ENCODE results near the gene ELL. TPM values are rescaled to one million over a fixed set of nuclear protein-coding genes. Genes with fewer than 3 reads are reported as not detected.
A peak's percentile ranks its signal among the peaks of the same experiment; 100 is the strongest.

The ELL gene
- total RNA-seq, 4 donors from 2014 or later: 9.1 to 35.1 (median 20.1) TPM

DNA sequence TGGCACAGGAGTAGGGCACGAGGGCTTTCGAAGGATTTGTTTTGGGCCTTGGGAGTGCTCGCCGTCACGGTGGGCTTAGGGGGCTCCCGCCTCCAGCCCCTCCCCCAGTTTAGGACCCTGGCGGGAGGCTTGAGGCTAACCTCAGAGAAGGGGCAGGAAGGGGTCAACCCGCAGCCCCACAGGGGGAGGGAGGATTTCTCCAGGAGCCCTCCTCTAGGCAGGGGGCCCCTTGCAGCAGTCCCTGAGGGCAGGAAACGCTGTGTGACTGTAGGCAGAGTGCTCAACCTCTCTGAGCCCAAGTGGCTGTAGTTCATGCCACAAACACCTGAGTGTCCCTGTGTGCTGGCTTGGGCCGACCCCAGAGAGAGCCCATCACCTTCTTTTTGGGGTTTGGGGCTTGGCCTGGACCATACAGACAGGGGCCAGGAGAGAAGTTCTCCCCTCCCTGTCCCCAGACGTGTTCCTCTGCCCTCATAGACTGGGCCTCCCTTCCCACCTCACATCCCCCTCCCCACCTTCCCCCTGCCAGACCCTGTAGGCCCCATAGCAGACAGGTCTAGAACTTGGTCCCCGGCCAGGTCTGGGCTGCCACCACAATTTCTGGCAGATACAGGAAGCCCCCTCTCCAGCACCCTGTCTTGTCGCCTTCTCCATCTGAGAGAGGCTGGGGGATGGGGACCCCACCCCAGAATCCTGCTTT lies 92.0 kb downstream of the ELL start:
- Histone ChIP-seq H3K4me3 (peak overlapping the region; percentile 56 to 66 (median 61)), H3K9me3 (no peaks in the 10 kb centered on the region), H3K36me3 (peaks cover 0 to 18% (median 14%) of the 10 kb centered on the region in 4 donors), H3K4me1 (peaks cover 56 to 96% (median 79%) of the 10 kb centered on the region in 4 donors), H3K27ac (replicated peaks in 1 of 4) (peak overlapping the region; percentile 75 to 86 (median 82)), H3K27me3 (no peaks in the 10 kb centered on the region)
- DNase-seq (ENCODE audit: extremely low spot score): no peak
- WGBS: 41% methylated on average over 8 of the region's 13 CpGs
- TF ChIP-seq, protein P1, sequence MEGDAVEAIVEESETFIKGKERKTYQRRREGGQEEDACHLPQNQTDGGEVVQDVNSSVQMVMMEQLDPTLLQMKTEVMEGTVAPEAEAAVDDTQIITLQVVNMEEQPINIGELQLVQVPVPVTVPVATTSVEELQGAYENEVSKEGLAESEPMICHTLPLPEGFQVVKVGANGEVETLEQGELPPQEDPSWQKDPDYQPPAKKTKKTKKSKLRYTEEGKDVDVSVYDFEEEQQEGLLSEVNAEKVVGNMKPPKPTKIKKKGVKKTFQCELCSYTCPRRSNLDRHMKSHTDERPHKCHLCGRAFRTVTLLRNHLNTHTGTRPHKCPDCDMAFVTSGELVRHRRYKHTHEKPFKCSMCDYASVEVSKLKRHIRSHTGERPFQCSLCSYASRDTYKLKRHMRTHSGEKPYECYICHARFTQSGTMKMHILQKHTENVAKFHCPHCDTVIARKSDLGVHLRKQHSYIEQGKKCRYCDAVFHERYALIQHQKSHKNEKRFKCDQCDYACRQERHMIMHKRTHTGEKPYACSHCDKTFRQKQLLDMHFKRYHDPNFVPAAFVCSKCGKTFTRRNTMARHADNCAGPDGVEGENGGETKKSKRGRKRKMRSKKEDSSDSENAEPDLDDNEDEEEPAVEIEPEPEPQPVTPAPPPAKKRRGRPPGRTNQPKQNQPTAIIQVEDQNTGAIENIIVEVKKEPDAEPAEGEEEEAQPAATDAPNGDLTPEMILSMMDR (IDR thresholded peaks at IDR 0.05): no peak
- no peak for TF ChIP-seq POLR2AphosphoS5 (IDR thresholded peaks at IDR 0.05)
- TF ChIP-seq EP300 (IDR thresholded peaks at IDR 0.05): no peak
- no peak for TF ChIP-seq POLR2A (IDR thresholded peaks at IDR 0.05; ENCODE audit: low read depth)
- intact Hi-C loops (cut with DNase I): no loop called here

DNA sequence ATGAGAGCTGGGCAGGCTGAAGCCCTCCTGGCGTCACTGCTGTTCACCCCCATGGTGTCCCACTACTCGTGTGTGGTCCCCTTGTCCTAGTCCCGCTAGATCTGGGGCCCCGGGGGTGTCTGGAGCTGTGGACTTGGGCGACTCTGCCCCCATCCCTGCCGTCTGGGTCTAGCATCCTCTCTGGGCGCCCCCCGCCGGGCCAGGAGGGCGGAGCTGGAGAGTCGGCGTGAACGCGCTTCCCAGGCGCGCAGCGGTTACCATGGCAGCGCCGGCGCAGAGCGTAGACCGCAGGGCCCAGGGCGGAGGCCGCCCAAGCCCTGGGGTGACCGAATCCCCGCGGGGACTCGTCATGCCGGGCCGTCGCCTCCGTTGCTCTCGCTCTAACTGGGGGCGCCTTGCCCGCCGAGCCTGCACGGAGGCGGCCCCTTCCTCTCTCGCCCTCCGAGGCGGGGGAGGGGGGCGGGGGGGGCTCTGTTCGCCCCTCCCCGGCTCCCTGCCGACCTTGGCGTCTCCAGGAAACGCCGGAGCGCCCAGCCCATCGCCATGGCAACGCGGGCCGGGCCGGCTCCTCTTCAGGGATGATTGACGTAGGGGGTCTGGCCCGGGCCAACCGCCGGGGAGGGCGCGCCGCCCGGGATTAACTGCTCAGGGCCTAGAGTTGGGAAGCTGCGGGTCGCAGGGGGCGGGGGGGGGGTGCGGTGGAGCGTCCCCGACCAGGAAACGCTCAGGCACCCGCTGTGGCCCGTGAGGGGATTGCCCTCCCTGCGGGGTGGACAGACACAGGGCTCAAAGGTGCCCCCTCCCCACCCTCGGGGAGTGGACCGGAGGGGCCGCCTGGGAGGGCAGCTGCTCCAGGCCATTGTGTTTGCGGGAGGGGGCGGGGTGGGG lies 92.8 kb downstream of the ELL start:
- Histone ChIP-seq H3K27ac (replicated peaks in 1 of 4) (peak overlapping the region; percentile 75 to 86 (median 82)), H3K27me3 (no peaks in the 10 kb centered on the region), H3K4me3 (peak overlapping the region; percentile 56 to 66 (median 61)), H3K9me3 (no peaks in the 10 kb centered on the region), H3K4me1 (peaks cover 60 to 96% (median 81%) of the 10 kb centered on the region in 4 donors), H3K36me3 (peaks cover 0 to 16% (median 13%) of the 10 kb centered on the region in 4 donors)
- WGBS: 3% methylated on average over 8 of the region's 77 CpGs
- DNase-seq (ENCODE audit: extremely low spot score): no peak
- intact Hi-C loops (cut with DNase I): no loop called here
- TF ChIP-seq, protein P1 (IDR thresholded peaks at IDR 0.05): no peak
- peak in 1 of 2 donors; percentile 44 for TF ChIP-seq POLR2AphosphoS5 (IDR thresholded peaks at IDR 0.05)

DNA sequence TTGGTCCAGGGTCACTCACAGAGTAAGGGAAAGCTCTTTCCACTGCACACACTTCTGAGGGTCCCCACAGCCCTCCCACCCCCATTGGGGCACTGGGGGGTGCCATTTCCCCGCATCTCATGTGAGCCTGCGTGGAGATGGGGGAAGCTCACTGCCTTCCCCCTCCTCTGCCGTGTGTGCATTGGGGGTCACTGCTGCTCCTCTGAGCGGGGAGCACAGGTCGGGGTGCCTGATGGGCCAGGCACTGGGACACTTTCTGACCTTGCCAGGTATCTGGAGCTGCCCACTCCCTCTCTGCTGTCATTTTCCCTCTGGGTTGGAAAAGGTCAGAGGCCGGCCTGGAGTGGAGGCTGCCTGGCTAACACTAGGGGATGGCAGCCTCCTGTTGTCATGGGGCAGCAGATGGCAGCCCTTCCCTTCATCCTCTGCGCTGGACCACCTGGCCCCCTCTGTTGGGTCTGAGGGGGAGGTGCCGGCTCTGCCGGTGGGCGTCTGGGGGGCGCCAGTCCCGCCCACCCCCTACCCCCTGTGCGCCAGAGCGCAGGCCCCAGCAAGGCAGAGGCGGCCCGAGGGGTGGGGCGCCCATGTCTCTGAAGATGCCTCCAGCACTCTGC lies 93.6 kb downstream of the ELL start:
- Histone ChIP-seq H3K27me3 (no peaks in the 10 kb centered on the region), H3K4me1 (peaks cover 64 to 99% (median 82%) of the 10 kb centered on the region in 4 donors), H3K36me3 (peaks cover 0 to 16% (median 13%) of the 10 kb centered on the region in 4 donors), H3K4me3 (peak overlapping the region; percentile 56 to 66 (median 61)), H3K27ac (replicated peaks in 1 of 4) (peak overlapping the region; percentile 75 to 86 (median 82)), H3K9me3 (no peaks in the 10 kb centered on the region)
- no peak for DNase-seq (ENCODE audit: extremely low spot score)
- 54% methylated on average over 5 of the region's 17 CpGs for WGBS
- intact Hi-C loops (cut with DNase I): no loop called here
- no peak for TF ChIP-seq POLR2AphosphoS5 (IDR thresholded peaks at IDR 0.05)
- TF ChIP-seq, protein P1 (IDR thresholded peaks at IDR 0.05): no peak
- TF ChIP-seq EP300 (IDR thresholded peaks at IDR 0.05): no peak
- no peak for TF ChIP-seq POLR2A (IDR thresholded peaks at IDR 0.05; ENCODE audit: low read depth)

DNA sequence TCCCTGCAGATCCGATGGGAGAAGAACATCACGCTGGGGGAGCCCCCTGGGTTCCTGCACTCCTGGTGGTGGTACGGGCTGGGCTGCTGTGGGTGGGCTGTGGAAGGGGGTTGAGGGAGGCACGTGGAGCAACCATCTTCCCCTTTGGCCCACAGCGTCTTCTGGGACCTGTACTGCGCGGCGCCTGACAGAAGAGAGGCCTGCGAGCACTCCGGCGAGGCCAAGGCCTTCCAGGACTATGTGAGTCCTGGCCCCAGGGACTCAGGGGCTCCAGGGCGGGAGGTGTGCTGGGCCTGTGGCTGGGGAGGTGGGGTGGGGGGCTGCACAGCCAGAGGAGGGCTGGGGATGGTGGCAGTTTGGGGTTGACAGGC lies 94.1 kb downstream of the ELL start:
- no peak for TF ChIP-seq POLR2AphosphoS5 (IDR thresholded peaks at IDR 0.05)
- no peak for TF ChIP-seq POLR2A (IDR thresholded peaks at IDR 0.05; ENCODE audit: low read depth)
- TF ChIP-seq, protein P1 (IDR thresholded peaks at IDR 0.05): no peak
- TF ChIP-seq EP300 (IDR thresholded peaks at IDR 0.05): no peak
- Histone ChIP-seq H3K9me3 (no peaks in the 10 kb centered on the region), H3K36me3 (peaks cover 0 to 16% (median 13%) of the 10 kb centered on the region in 4 donors), H3K4me3 (no peak overlapping the region), H3K4me1 (peaks cover 63 to 99% (median 82%) of the 10 kb centered on the region in 4 donors), H3K27ac (replicated peaks in 1 of 4) (peak overlapping the region in 3 of 4 donors; percentile 78 to 86 (median 83)), H3K27me3 (no peaks in the 10 kb centered on the region)
- intact Hi-C loops (cut with DNase I): no loop called here
- no peak for DNase-seq (ENCODE audit: extremely low spot score)
- WGBS: 79% methylated on average over 10 of the region's 12 CpGs
